Gastrocnemius medialis (tissue), 4 donors: ENCODE data around the gene NSD2. TPM values are rescaled to one million over a fixed set of nuclear protein-coding genes. Genes with fewer than 3 reads are reported as not detected.
"Not testable (repeated sequence)": the region's sequence is repeated elsewhere in the genome, so short reads cannot be mapped to it uniquely, and the experiment has no call there.

Source experiments
- ATAC-seq, 2 donors: fragments of 150-250 bp; one replicate each; pipeline ENCODE4 v1.9.1; 2016
- DNase-seq, 2 donors: peaks; one replicate each; pipeline ENCODE4 v3.0.0-alpha.2; 2019
- H3K27ac ChIP-seq, 4 donors: fragments of 200-600 bp; sonication (generic); 1 replicate in 1 of 4; 2 replicates in 3 of 4; pipeline ENCODE4 v1.5.1; 2016 to 2018; ENCODE audit warnings: mild to moderate bottlenecking in 2 of 4, moderate library complexity in 1 of 4
- H3K27me3 ChIP-seq, 3 donors: fragments of 200-600 bp; sonication (generic) in 2 of 3; 1 replicate in 1 of 3; 2 replicates in 2 of 3; pipeline versions ENCODE4 v1.5.1 to v1.6.0; 2016 to 2019; ENCODE audit warnings: mild to moderate bottlenecking in 1 of 3, moderate library complexity in 1 of 3
- H3K36me3 ChIP-seq, 2 donors: fragments of 200-600 bp; sonication (generic) in 1 of 2; one replicate each; pipeline ENCODE4 v1.5.1; 2017 to 2018
- H3K4me1 ChIP-seq, 2 donors: fragments of 200-600 bp; sonication (generic) in 1 of 2; one replicate each; pipeline ENCODE4 v1.5.1; 2016 to 2017; ENCODE audit warnings: mild to moderate bottlenecking in 2 of 2
- H3K4me3 ChIP-seq, 4 donors: fragments of 200-600 bp; sonication (generic) in 3 of 4; 1 replicate in 1 of 4; 2 replicates in 3 of 4; pipeline ENCODE4 v1.5.1; 2016 to 2019; ENCODE audit warnings: mild to moderate bottlenecking in 2 of 4
- H3K9me3 ChIP-seq, 3 donors: fragments of 200-600 bp; sonication (generic) in 2 of 3; 1 replicate in 1 of 3; 2 replicates in 2 of 3; pipeline ENCODE4 v1.5.1; 2016 to 2019
- POLR2A ChIP-seq, 2 donors: fragments of 450-650 bp; IDR thresholded peaks; one replicate each; pipeline ENCODE4 v1.6.1; 2017; ENCODE audit warnings: antibody characterized with exemption in 2 of 2, mild to moderate bottlenecking in 2 of 2, moderate library complexity in 2 of 2
- in situ Hi-C, 4 donors: fragments of 200-750 bp; cut with MboI; loops; one replicate each; pipeline versions ENCODE4 v1.15.0 to v1.8.0; 2017; ENCODE audit warnings: low sequenced_read_pairs in 4 of 4
- intact Hi-C: fragments of 100-400 bp; cut with DNase I; formaldehyde crosslinking; loops from one replicate; pipeline ENCODE4 v1.15.1; 2023; ENCODE audit warnings: low total_unique reads
- total RNA-seq, 4 donors: library from RNA; depleted of rRNA; stranded (reverse); fragments of >200 nt; gene quantifications; one replicate each; pipeline versions ENCODE4 v1.1.0 to v1.2.3, GENCODE V29; 2016
- TF ChIP-seq, protein P1 (sequence below), 5 experiments: fragments of 450-650 bp in 3 of 5; fragments of 200-600 bp in 2 of 5; sonication (generic) in 2 of 5; IDR thresholded peaks in 4 of 5; conservative IDR thresholded peaks in 1 of 5; 1 replicate in 4 of 5; 2 replicates in 1 of 5; pipeline ENCODE4 v1.5.1; 2016 to 2019; ENCODE audit warnings: antibody characterized with exemption in 5 of 5, mild to moderate bottlenecking in 3 of 5, moderate library complexity in 3 of 5

Gene NSD2
- total RNA-seq, 4 donors from 2014 or later, result 14.8 to 21.3 (median 16.8) TPM

GRCh38 chr4:1903035-1903434 is 31.8 kb downstream of the NSD2 start:
- H3K4me3 ChIP-seq, result no peak overlapping the region
- no peaks in the 10 kb centered on the region for H3K4me1 ChIP-seq
- no peak overlapping the region for H3K27ac ChIP-seq
- no peak for DNase-seq
- intact Hi-C loops, result no loop called here
- TF ChIP-seq POLR2A (IDR thresholded peaks at IDR 0.05), result no peak
- TF ChIP-seq, protein P1, sequence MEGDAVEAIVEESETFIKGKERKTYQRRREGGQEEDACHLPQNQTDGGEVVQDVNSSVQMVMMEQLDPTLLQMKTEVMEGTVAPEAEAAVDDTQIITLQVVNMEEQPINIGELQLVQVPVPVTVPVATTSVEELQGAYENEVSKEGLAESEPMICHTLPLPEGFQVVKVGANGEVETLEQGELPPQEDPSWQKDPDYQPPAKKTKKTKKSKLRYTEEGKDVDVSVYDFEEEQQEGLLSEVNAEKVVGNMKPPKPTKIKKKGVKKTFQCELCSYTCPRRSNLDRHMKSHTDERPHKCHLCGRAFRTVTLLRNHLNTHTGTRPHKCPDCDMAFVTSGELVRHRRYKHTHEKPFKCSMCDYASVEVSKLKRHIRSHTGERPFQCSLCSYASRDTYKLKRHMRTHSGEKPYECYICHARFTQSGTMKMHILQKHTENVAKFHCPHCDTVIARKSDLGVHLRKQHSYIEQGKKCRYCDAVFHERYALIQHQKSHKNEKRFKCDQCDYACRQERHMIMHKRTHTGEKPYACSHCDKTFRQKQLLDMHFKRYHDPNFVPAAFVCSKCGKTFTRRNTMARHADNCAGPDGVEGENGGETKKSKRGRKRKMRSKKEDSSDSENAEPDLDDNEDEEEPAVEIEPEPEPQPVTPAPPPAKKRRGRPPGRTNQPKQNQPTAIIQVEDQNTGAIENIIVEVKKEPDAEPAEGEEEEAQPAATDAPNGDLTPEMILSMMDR (IDR thresholded peaks at IDR 0.05 in 4 of 5, conservative IDR thresholded peaks at IDR 0.05 in 1 of 5), result no peak
- ATAC-seq, result no peak
- in situ Hi-C loops, result loop anchor here in 1 of 4 donors (10.0 kb wide), 1 partner anchor 158 kb away; no protein-coding TSS in a partner anchor
- H3K36me3 ChIP-seq, result peaks cover 0 to 21% of the 10 kb centered on the region in 2 donors
- H3K9me3 ChIP-seq, result no peaks in the 10 kb centered on the region
- H3K27me3 ChIP-seq, result no peaks in the 10 kb centered on the region

- Histone ChIP-seq H3K27ac (no peak overlapping the region), H3K4me3 (no peak overlapping the region), H3K27me3 (no peaks in the 10 kb centered on the region), H3K36me3 (peaks cover 0 to 21% of the 10 kb centered on the region in 2 donors), H3K4me1 (no peaks in the 10 kb centered on the region), H3K9me3 (no peaks in the 10 kb centered on the region)
- TF ChIP-seq POLR2A (IDR thresholded peaks at IDR 0.05), result no peak
- TF ChIP-seq, protein P1 (IDR thresholded peaks at IDR 0.05 in 4 of 5, conservative IDR thresholded peaks at IDR 0.05 in 1 of 5), result no peak
- no peak for DNase-seq
- intact Hi-C loops, result no loop called here
- in situ Hi-C loops, result loop anchor here in 1 of 4 donors (10.0 kb wide), 1 partner anchor 159 kb away; no protein-coding TSS in a partner anchor
- no peak for ATAC-seq
Observed at GRCh38 chr4:1904042-1904441, 32.8 kb downstream of the NSD2 start.

GRCh38 chr4:1907848-1908525 is 36.8 kb downstream of the NSD2 start:
- DNase-seq (no peak), ATAC-seq (no peak)
- intact Hi-C loops, result no loop called here
- no peaks in the 10 kb centered on the region for H3K27me3 ChIP-seq
- in situ Hi-C loops, result loop anchor here in 1 of 4 donors (10.0 kb wide), 1 partner anchor 163 kb away; no protein-coding TSS in a partner anchor
- H3K27ac ChIP-seq, result no peak overlapping the region
- H3K4me1 ChIP-seq, result no peaks in the 10 kb centered on the region
- peaks cover 0 to 8% of the 10 kb centered on the region in 2 donors for H3K36me3 ChIP-seq
- no peaks in the 10 kb centered on the region for H3K9me3 ChIP-seq
- H3K4me3 ChIP-seq, result no peak overlapping the region
- TF ChIP-seq, protein P1 (IDR thresholded peaks at IDR 0.05 in 4 of 5, conservative IDR thresholded peaks at IDR 0.05 in 1 of 5), result no peak
- TF ChIP-seq POLR2A (IDR thresholded peaks at IDR 0.05), result no peak

- in situ Hi-C loops, result loop anchor here in 1 of 4 donors (10.0 kb wide), 1 partner anchor 165 kb away; no protein-coding TSS in a partner anchor
- H3K9me3 ChIP-seq, H3K36me3 ChIP-seq, H3K27ac ChIP-seq, H3K4me1 ChIP-seq, H3K27me3 ChIP-seq, DNase-seq, ATAC-seq, intact Hi-C loops, H3K4me3 ChIP-seq: not testable (repeated sequence)
Observed at GRCh38 chr4:1909696-1910095, 38.5 kb downstream of the NSD2 start.

- H3K4me3 ChIP-seq, result no peak overlapping the region
- H3K36me3 ChIP-seq, result no peaks in the 10 kb centered on the region
- H3K4me1 ChIP-seq, result no peaks in the 10 kb centered on the region
- TF ChIP-seq POLR2A (IDR thresholded peaks at IDR 0.05), result no peak
- TF ChIP-seq, protein P1 (IDR thresholded peaks at IDR 0.05 in 4 of 5, conservative IDR thresholded peaks at IDR 0.05 in 1 of 5), result peak in 2 of 5 experiments; percentile 9 to 37
- no peaks in the 10 kb centered on the region for H3K9me3 ChIP-seq
- ATAC-seq, result no peak
- DNase-seq, result no peak
- intact Hi-C loops, result no loop called here
- H3K27me3 ChIP-seq, result no peaks in the 10 kb centered on the region
- in situ Hi-C loops, result no loop called here
- H3K27ac ChIP-seq, result no peak overlapping the region
Observed at GRCh38 chr4:1910643-1911042, 39.5 kb downstream of the NSD2 start.

DNA sequence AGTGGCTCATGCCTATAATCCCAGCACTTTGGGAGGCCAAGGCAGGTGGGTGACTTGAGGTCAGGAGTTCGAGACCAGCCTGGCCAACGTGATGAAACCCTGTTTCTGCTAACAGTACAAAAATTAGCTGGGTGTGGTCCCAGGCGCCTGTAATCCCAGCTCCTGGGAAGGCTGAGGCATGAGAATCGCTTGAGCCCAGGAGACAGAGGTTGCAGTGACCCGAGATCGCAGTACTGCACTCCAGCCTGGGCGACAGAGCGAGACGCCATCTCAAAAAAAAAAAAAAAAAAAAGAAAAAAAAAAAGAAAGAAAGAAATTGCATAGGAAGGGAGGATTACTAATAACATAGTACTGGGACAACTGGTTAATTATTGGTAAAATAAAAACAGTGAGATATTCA is 40.1 kb downstream of the NSD2 start:
- H3K27ac ChIP-seq, H3K27me3 ChIP-seq, H3K36me3 ChIP-seq, H3K9me3 ChIP-seq, in situ Hi-C loops, DNase-seq, ATAC-seq, H3K4me1 ChIP-seq, H3K4me3 ChIP-seq, intact Hi-C loops: not testable (repeated sequence)
